IMR-90 (cell line): ENCODE data around the gene NXN. TPM values are rescaled to one million over a fixed set of nuclear protein-coding genes. Genes with fewer than 3 reads are reported as not detected.
"Not testable (repeated sequence)": the region's sequence is repeated elsewhere in the genome, so short reads cannot be mapped to it uniquely, and the experiment has no call there.

ENCODE experiments used
- ATAC-seq: fragments of 200-7000 bp; cut with Tn5 transposase; 2 replicates; pipeline ENCODE4 v1.9.1; 2020; ENCODE audit warnings: low read depth, mild to moderate bottlenecking, moderate library complexity
- BruUV-seq: library from RNA; stranded (reverse); fragments of 400-500 nt; replicated peaks from 2 replicates; lab custom pipeline; 2021; lab: Mats Ljungman, UMichigan
- CTCF ChIA-PET: fragments of 300-600 bp; formaldehyde crosslinking; extraction: SDS; loops from one replicate; lab custom pipeline; 2021; ENCODE audit warnings: antibody characterized with exemption; lab: Yijun Ruan, JAX
- POLR2A ChIA-PET: fragments of 300-600 bp; sonication (Branson Sonifier 250); formaldehyde crosslinking; loops from one replicate; lab custom pipeline; 2022; ENCODE audit warnings: antibody characterized with exemption; ENCODE audit not compliant: unreplicated experiment; lab: Charles Lee
- DNase-seq: peaks from one replicate; pipeline ENCODE4 v3.0.0; 2013
- H2AFZ ChIP-seq: replicated peaks from 2 replicates; pipeline ENCODE3; 2013; ENCODE audit warnings: low read length, mild to moderate bottlenecking; ENCODE audit not compliant: poor library complexity
- H2AK5ac ChIP-seq: 2 replicates; pipeline ENCODE4 v1.6.1; 2013; ENCODE audit warnings: low read depth, low read length, inconsistent platforms
- H2AK9ac ChIP-seq: replicated peaks from 2 replicates; pipeline ENCODE3; 2013; ENCODE audit warnings: mild to moderate bottlenecking, low read depth, low read length, moderate library complexity; ENCODE audit not compliant: poor library complexity
- H2BK120ac ChIP-seq: 2 replicates; pipeline ENCODE4 v1.6.1; 2013; ENCODE audit warnings: low read depth, low read length, inconsistent platforms
- H2BK15ac ChIP-seq: 3 replicates; pipeline ENCODE4 v1.6.1; 2013; ENCODE audit warnings: low read depth, low read length, inconsistent platforms
- H2BK20ac ChIP-seq: 2 replicates; pipeline ENCODE4 v1.6.1; 2013; ENCODE audit warnings: low read depth, mild to moderate bottlenecking, inconsistent platforms, low read length, moderate library complexity
- H2BK5ac ChIP-seq: 2 replicates; pipeline ENCODE4 v1.6.1; 2013; ENCODE audit warnings: mild to moderate bottlenecking, low read depth, low read length, inconsistent platforms; ENCODE audit not compliant: poor library complexity, severe bottlenecking
- H3K14ac ChIP-seq: replicated peaks from 2 replicates; pipeline ENCODE4 v1.6.1; 2013; ENCODE audit warnings: low read depth, low read length, inconsistent platforms
- H3K18ac ChIP-seq: 2 replicates; pipeline ENCODE4 v1.6.1; 2013; ENCODE audit warnings: low read depth, low read length, control low read depth
- H3K23ac ChIP-seq: 2 replicates; pipeline ENCODE4 v1.6.1; 2013; ENCODE audit warnings: low read depth, low read length, inconsistent platforms
- H3K27ac ChIP-seq: 2 replicates; pipeline ENCODE4 v1.5.1; 2013; ENCODE audit warnings: mild to moderate bottlenecking, control low read depth, low read length; ENCODE audit not compliant: insufficient read depth
- H3K27me3 ChIP-seq: 2 replicates; pipeline ENCODE4 v1.6.1; 2013; ENCODE audit warnings: low read length; ENCODE audit not compliant: control insufficient read depth, insufficient read depth
- H3K36me3 ChIP-seq: 2 replicates; pipeline ENCODE4 v1.6.1; 2013; ENCODE audit warnings: low read length, mixed read lengths; ENCODE audit not compliant: control insufficient read depth, insufficient read depth
- H3K4ac ChIP-seq: 2 replicates; pipeline ENCODE4 v1.6.1; 2013; ENCODE audit warnings: low read depth, low read length, inconsistent platforms
- H3K4me1 ChIP-seq: 2 replicates; pipeline ENCODE4 v1.6.1; 2013; ENCODE audit warnings: low read length, mixed read lengths; ENCODE audit not compliant: control insufficient read depth, insufficient read depth
- H3K4me2 ChIP-seq: 2 replicates; pipeline ENCODE4 v1.6.1; 2013; ENCODE audit warnings: low read depth, mild to moderate bottlenecking, control low read depth, low read length, moderate library complexity
- H3K4me3 ChIP-seq: 2 replicates; pipeline ENCODE4 v1.5.1; 2013; ENCODE audit warnings: low read depth, mild to moderate bottlenecking, control low read depth, low read length, moderate library complexity; ENCODE audit not compliant: insufficient read depth
- H3K56ac ChIP-seq: 2 replicates; pipeline ENCODE4 v1.6.1; 2013; ENCODE audit warnings: low read length, inconsistent platforms; ENCODE audit not compliant: insufficient read depth; ENCODE audit errors: extremely low read depth
- H3K79me1 ChIP-seq, 2 experiments: 2 replicates each; pipeline ENCODE4 v1.6.1; 2013; ENCODE audit warnings: low read length in 2 of 2, inconsistent platforms in 1 of 2, low read depth in 1 of 2
- H3K9ac ChIP-seq: 2 replicates; pipeline ENCODE4 v1.6.1; 2013; ENCODE audit warnings: low read depth, low read length, control low read depth
- H3K9me1 ChIP-seq: 2 replicates; pipeline ENCODE4 v1.6.1; 2013; ENCODE audit warnings: low read length, inconsistent platforms; ENCODE audit not compliant: insufficient read depth
- H3K9me3 ChIP-seq: 2 replicates; pipeline ENCODE4 v1.6.1; 2013; ENCODE audit warnings: low read length; ENCODE audit not compliant: control insufficient read depth, insufficient read depth
- H4K20me1 ChIP-seq: 2 replicates; pipeline ENCODE4 v1.6.1; 2013; ENCODE audit warnings: low read length, inconsistent platforms; ENCODE audit not compliant: insufficient read depth
- H4K5ac ChIP-seq: 2 replicates; pipeline ENCODE4 v1.6.1; 2013; ENCODE audit warnings: mild to moderate bottlenecking, low read depth, low read length, control low read depth
- H4K8ac ChIP-seq, 2 experiments: 2 replicates each; pipeline ENCODE4 v1.6.1; 2013; ENCODE audit warnings: low read depth in 2 of 2, low read length in 2 of 2, control low read depth in 1 of 2, inconsistent platforms in 1 of 2
- H4K91ac ChIP-seq: 2 replicates; pipeline ENCODE4 v1.6.1; 2013; ENCODE audit warnings: low read depth, low read length, inconsistent platforms; ENCODE audit not compliant: insufficient read depth
- CHD1 ChIP-seq: IDR thresholded peaks from 2 replicates; pipeline ENCODE4 v1.6.1; 2012; ENCODE audit warnings: low read depth, low read length, improper control_type of control experiment
- ELK1 ChIP-seq: fragments of 150-350 bp; IDR thresholded peaks from 2 replicates; pipeline ENCODE4 v1.6.1; 2016; ENCODE audit warnings: low read depth, mild to moderate bottlenecking, low read length, moderate library complexity, borderline replicate concordance
- FOS ChIP-seq: fragments of 150-350 bp; IDR thresholded peaks from 2 replicates; pipeline ENCODE4 v1.6.1; 2016; ENCODE audit warnings: low read depth, low read length
- MXI1 ChIP-seq: IDR thresholded peaks from 2 replicates; pipeline ENCODE4 v1.6.1; 2012; ENCODE audit warnings: low read depth, mild to moderate bottlenecking, low read length, moderate library complexity, borderline replicate concordance
- NFE2L2 ChIP-seq: fragments of 150-350 bp; IDR thresholded peaks from 2 replicates; pipeline ENCODE4 v1.6.1; 2016; ENCODE audit warnings: low read depth, mild to moderate bottlenecking, low read length
- RAD21 ChIP-seq: IDR thresholded peaks from 2 replicates; pipeline ENCODE4 v1.6.1; 2012; ENCODE audit warnings: low read length, improper control_type of control experiment
- RCOR1 ChIP-seq: IDR thresholded peaks from 2 replicates; pipeline ENCODE4 v1.6.1; 2012; ENCODE audit warnings: mild to moderate bottlenecking, low read length, improper control_type of control experiment; ENCODE audit not compliant: insufficient replicate concordance
- SMC3 ChIP-seq: fragments of 150-350 bp; IDR thresholded peaks from 2 replicates; pipeline ENCODE4 v1.6.1; 2016; ENCODE audit warnings: low read depth, mild to moderate bottlenecking, antibody characterized with exemption, low read length, moderate library complexity
- WGBS, 2 experiments: methylation state at CpG; one replicate each; pipeline versions ENCODE4 v1.1.5 to v1.1.7; 2013; ENCODE audit warnings: missing lambda C conversion rate in 2 of 2; ENCODE audit not compliant: insufficient read length in 1 of 2; ENCODE audit errors: extremely low coverage in 2 of 2; 5-methylcytosine and 5-hydroxymethylcytosine counted together
- dilution Hi-C: fragments of 300-500 bp; cut with HindIII; formaldehyde crosslinking; loops from one replicate; pipeline ENCODE4 v1.14.3; 2018; ENCODE audit warnings: low sequenced_read_pairs; ENCODE audit not compliant: unreplicated experiment
- in situ Hi-C: fragments of 300-500 bp; cut with MboI; formaldehyde crosslinking; loops from 3 replicates; pipeline ENCODE4 v1.14.3; 2019; ENCODE audit warnings: low sequenced_read_pairs, inconsistent platforms, mixed read lengths
- intact Hi-C: fragments of 100-400 bp; cut with micrococcal nuclease; formaldehyde crosslinking; loops from 2 replicates; pipeline ENCODE4 v1.10.0; 2022
- polyA plus RNA-seq, 3 experiments: library from polyadenylated mRNA; depleted of rRNA; stranded (reverse); fragments of >200 nt; gene quantifications; 2 replicates each; pipeline ENCODE4 v1.2.3, GENCODE V29; 2012; ENCODE audit warnings: low replicate concordance in 1 of 3
- total RNA-seq: library from RNA; depleted of rRNA; stranded (reverse); fragments of >200 nt; gene quantifications from 2 replicates; pipeline ENCODE4 v1.2.3, GENCODE V29; 2012

The NXN gene
- total and polyA plus RNA-seq, 2 of the 4 experiments (the other 2 are of a cell fraction): 52.5 to 116 TPM

GRCh38 chr17:830381-830780 lies 149.2 kb downstream of the NXN start:
- 76% methylated on average over 14 of the region's 19 CpGs; no CpG with 5 or more reads in 1 of the 2 experiments for WGBS, 2 experiments
- intact Hi-C loops: no loop called here
- BruUV-seq: no TSS peak

GRCh38 chr17:829614-830013 lies 150.0 kb downstream of the NXN start:
- H3K27me3 ChIP-seq, H3K18ac ChIP-seq, POLR2A ChIA-PET, H2AK9ac ChIP-seq, ATAC-seq, H3K23ac ChIP-seq, H4K91ac ChIP-seq, H3K27ac ChIP-seq, H2AFZ ChIP-seq, H2AK5ac ChIP-seq, H3K14ac ChIP-seq, intact Hi-C loops, H3K4me3 ChIP-seq, H3K4me1 ChIP-seq, H2BK15ac ChIP-seq, H4K5ac ChIP-seq, BruUV-seq, H2BK120ac ChIP-seq, DNase-seq, H3K9me3 ChIP-seq, H2BK5ac ChIP-seq, CTCF ChIA-PET, in situ Hi-C loops, H3K4me2 ChIP-seq, H3K9ac ChIP-seq, H2BK20ac ChIP-seq, H3K9me1 ChIP-seq, H3K4ac ChIP-seq, H3K56ac ChIP-seq, H4K8ac ChIP-seq, dilution Hi-C loops: not testable (repeated sequence)
- H3K79me1 ChIP-seq: peaks cover 15 to 42% of the 10 kb centered on the region in 2 experiments; a peak in 3 of 4 replicates
- no CpG with 5 or more reads among the region's 3 CpGs for WGBS, 2 experiments
- peaks cover 23% of the 10 kb centered on the region for H3K36me3 ChIP-seq
- H4K20me1 ChIP-seq: peaks cover 47% of the 10 kb centered on the region

More at GRCh38 chr17:830381-830780, 149.2 kb downstream of the NXN start:
- Histone ChIP-seq H2BK15ac (no peak overlapping the region), H3K14ac (no peak overlapping the region), H4K20me1 (peaks cover 54% of the 10 kb centered on the region), H4K5ac (no peak overlapping the region), H3K9ac (no peak overlapping the region), H3K36me3 (peaks cover 17% of the 10 kb centered on the region), H4K91ac (no peak overlapping the region), H2AK9ac (no peak overlapping the region), H2AK5ac (no peak overlapping the region), H3K23ac (no peak overlapping the region), H3K79me1 (peaks cover 18 to 44% of the 10 kb centered on the region in 2 experiments; a peak in 3 of 4 replicates), H2BK20ac (no peak overlapping the region), H3K4me3 (no peak overlapping the region), H2AFZ (no peak overlapping the region), H3K9me3 (no peaks in the 10 kb centered on the region), H3K4me1 (no peaks in the 10 kb centered on the region), H3K27me3 (no peaks in the 10 kb centered on the region), H3K56ac (no peak overlapping the region), H3K27ac (no peak overlapping the region), H3K4me2 (no peak overlapping the region), H3K4ac (no peak overlapping the region), H3K9me1 (peaks cover 6% of the 10 kb centered on the region; the same call in 1 of the 2 replicates), H2BK5ac (no peak overlapping the region), H4K8ac (no peak overlapping the region), H3K18ac (no peak overlapping the region), H2BK120ac (no peak overlapping the region)
- DNase-seq (no peak), ATAC-seq (no peak)
- POLR2A ChIA-PET: no interaction called here
- CTCF ChIA-PET: no interaction called here
- in situ Hi-C loops (no loop called here), dilution Hi-C loops (no loop called here)
- TF ChIP-seq MXI1: no peak
- TF ChIP-seq RAD21: no peak
- TF ChIP-seq FOS: no peak
- TF ChIP-seq CHD1: no peak
- TF ChIP-seq ELK1: no peak
- TF ChIP-seq NFE2L2: no peak
- TF ChIP-seq RCOR1: no peak
- TF ChIP-seq SMC3: no peak
